ENCODE measurements around the gene WWOX. TPM values are rescaled to one million over a fixed set of nuclear protein-coding genes. Genes with fewer than 3 reads are reported as not detected.

The WWOX gene
- total RNA-seq, 1 experiment from 2014 or later, result 15.6 TPM

GRCh38 chr16:78836802-78837491 is 737.5 kb downstream of the WWOX start:
- no peak overlapping the region for H4K8ac ChIP-seq (replicated peaks; ENCODE audit: insufficient read length, low read depth, low read length)
- WGBS (ENCODE audit: extremely low coverage, insufficient read length, low lambda C conversion rate), result no CpG with 5 or more reads among the region's 8 CpGs

More at GRCh38 chr16:78836802-78837491, 737.5 kb downstream of the WWOX start:
- Histone ChIP-seq H3K23ac (ENCODE audit: insufficient read length, low read depth, low read length) (no peak overlapping the region), H4K5ac (ENCODE audit: insufficient read length, low read depth, low read length) (no peak overlapping the region), H3K18ac (ENCODE audit: insufficient read length, low read depth, low read length) (no peak overlapping the region), H4K91ac (ENCODE audit: insufficient read length, low read depth, low read length) (no peak overlapping the region), H2BK120ac (ENCODE audit: low read depth, low read length, poor library complexity, severe bottlenecking) (no peak overlapping the region), H2BK20ac (ENCODE audit: low read depth, low read length, poor library complexity, severe bottlenecking) (no peak overlapping the region), H2BK12ac (ENCODE audit: insufficient read length, low read depth, low read length) (no peak overlapping the region), H3K79me2 (ENCODE audit: insufficient read depth, low read length) (no peaks in the 10 kb centered on the region), H3K9ac (ENCODE audit: extremely low read depth, insufficient read length, low read length) (no peak overlapping the region), H3K27ac (ENCODE audit: insufficient read length, low read depth, low read length) (no peak overlapping the region), H3K4me2 (ENCODE audit: insufficient read depth, insufficient read length, low read length) (no peak overlapping the region), H3K4me1 (ENCODE audit: insufficient read depth, low read length) (no peaks in the 10 kb centered on the region), H2BK15ac (ENCODE audit: low read depth, low read length) (no peak overlapping the region), H3K23me2 (ENCODE audit: insufficient read length, low read depth, low read length, poor library complexity, severe bottlenecking) (no peaks in the 10 kb centered on the region), H3K27me3 (ENCODE audit: insufficient read depth, low read length) (no peaks in the 10 kb centered on the region), H4K20me1 (ENCODE audit: control insufficient read depth, insufficient read depth, insufficient read length) (no peaks in the 10 kb centered on the region), H3K14ac (ENCODE audit: insufficient read depth, low read length) (no peak overlapping the region), H3K56ac (ENCODE audit: insufficient read length, low read depth, low read length) (no peak overlapping the region), H2AK5ac (ENCODE audit: insufficient read length, low read length) (no peak overlapping the region), H3K4ac (ENCODE audit: low read depth, low read length) (no peak overlapping the region), H3T11ph (ENCODE audit: low read length) (no peak overlapping the region), H3K79me1 (ENCODE audit: insufficient read depth, low read depth, low read length, poor library complexity, severe bottlenecking) (no peaks in the 10 kb centered on the region), H2BK5ac (ENCODE audit: insufficient read length, low read length) (no peak overlapping the region), H2AFZ (ENCODE audit: low read length) (no peak overlapping the region), H3K9me3 (ENCODE audit: control insufficient read depth, low read depth, low read length) (no peaks in the 10 kb centered on the region)
- H3K4me1 Mint-ChIP-seq, result no peaks in the 10 kb centered on the region
- no peak overlapping the region for H3K27ac Mint-ChIP-seq
- H3K36me3 Mint-ChIP-seq (ENCODE audit: insufficient read depth in 1 of 3, low read depth in 3 of 3), result no peaks in the 10 kb centered on the region
- no peak overlapping the region for H3K4me3 Mint-ChIP-seq
- no peak for DNase-seq
- TF ChIP-seq CTCF (conservative IDR thresholded peaks at IDR 0.05), result no peak
- no peaks in the 10 kb centered on the region for H3K9me3 Mint-ChIP-seq
- H3K27me3 Mint-ChIP-seq (ENCODE audit: low read depth), result no peaks in the 10 kb centered on the region; the same call in 1 of the 2 replicates
